ENCODE measurements around the gene SCD5.

The SCD5 gene

DNA sequence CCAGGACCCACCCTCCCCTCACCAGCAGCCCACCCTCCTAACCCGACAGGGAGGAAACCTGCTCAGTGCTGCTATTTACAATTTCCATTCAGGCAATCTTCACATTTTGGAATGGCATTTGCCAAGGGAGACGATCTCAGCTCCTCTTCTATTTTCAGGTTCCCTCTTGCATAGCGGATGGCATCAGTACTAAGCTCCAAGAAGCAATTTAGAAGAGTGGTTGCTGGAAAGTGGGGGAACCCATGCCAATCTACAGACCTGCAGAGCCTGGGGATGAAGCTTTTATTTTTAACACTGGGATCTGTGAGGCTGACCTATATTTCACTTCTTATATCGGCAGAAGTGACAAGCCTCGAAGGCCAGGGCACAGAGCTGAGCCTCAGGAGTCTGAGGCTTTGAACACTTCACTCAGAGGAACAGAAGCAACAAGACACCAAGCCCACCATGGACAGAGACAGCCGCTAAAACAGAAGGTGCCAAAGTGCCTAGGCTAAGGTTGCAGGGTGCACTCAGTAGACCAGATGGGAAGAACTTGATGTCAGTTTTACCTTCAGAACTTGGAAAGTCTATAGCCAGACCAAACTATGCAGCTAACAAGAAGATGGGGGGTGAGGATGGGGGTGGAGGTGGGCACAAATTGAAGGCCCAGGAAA is 44.0 kb downstream of the SCD5 start:
- Histone ChIP-seq H3K9ac (ENCODE audit: low read length) (no peak overlapping the region), H3K9me3 (ENCODE audit: low read length) (no peaks in the 10 kb centered on the region), H3K4me1 (ENCODE audit: insufficient read depth, low read length, severe bottlenecking) (no peaks in the 10 kb centered on the region), H3K27me3 (ENCODE audit: insufficient read depth, low read length) (no peaks in the 10 kb centered on the region), H3K27ac (ENCODE audit: low read depth, low read length, poor library complexity, severe bottlenecking) (no peak overlapping the region), H3F3A (ENCODE audit: insufficient read depth, low read length) (no peaks in the 10 kb centered on the region), H2AFZ (ENCODE audit: low read length) (no peak overlapping the region), H3K4me2 (ENCODE audit: low read length) (no peak overlapping the region), H3K36me3 (ENCODE audit: insufficient read depth, low read length) (no peaks in the 10 kb centered on the region), H3K4me3 (ENCODE audit: low read depth, low read length, poor library complexity, severe bottlenecking) (no peak overlapping the region), H3K9me2 (ENCODE audit: low read depth, low read length) (no peaks in the 10 kb centered on the region), H3K79me2 (ENCODE audit: insufficient read depth, low read length) (no peaks in the 10 kb centered on the region), H4K20me1 (ENCODE audit: insufficient read depth, low read length) (no peaks in the 10 kb centered on the region)
- no peak for TF ChIP-seq EZH2 (IDR thresholded peaks at IDR 0.05; ENCODE audit: borderline replicate concordance, low read length)
- TF ChIP-seq, protein P1, sequence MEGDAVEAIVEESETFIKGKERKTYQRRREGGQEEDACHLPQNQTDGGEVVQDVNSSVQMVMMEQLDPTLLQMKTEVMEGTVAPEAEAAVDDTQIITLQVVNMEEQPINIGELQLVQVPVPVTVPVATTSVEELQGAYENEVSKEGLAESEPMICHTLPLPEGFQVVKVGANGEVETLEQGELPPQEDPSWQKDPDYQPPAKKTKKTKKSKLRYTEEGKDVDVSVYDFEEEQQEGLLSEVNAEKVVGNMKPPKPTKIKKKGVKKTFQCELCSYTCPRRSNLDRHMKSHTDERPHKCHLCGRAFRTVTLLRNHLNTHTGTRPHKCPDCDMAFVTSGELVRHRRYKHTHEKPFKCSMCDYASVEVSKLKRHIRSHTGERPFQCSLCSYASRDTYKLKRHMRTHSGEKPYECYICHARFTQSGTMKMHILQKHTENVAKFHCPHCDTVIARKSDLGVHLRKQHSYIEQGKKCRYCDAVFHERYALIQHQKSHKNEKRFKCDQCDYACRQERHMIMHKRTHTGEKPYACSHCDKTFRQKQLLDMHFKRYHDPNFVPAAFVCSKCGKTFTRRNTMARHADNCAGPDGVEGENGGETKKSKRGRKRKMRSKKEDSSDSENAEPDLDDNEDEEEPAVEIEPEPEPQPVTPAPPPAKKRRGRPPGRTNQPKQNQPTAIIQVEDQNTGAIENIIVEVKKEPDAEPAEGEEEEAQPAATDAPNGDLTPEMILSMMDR (IDR thresholded peaks at IDR 0.05; ENCODE audit: low read length): no peak

GRCh38 chr4:82753725-82754410 is 44.7 kb downstream of the SCD5 start:
- Histone ChIP-seq H2AFZ (ENCODE audit: low read length) (no peak overlapping the region), H3K36me3 (ENCODE audit: insufficient read depth, low read length) (no peaks in the 10 kb centered on the region), H3K4me2 (ENCODE audit: low read length) (no peak overlapping the region)

DNA sequence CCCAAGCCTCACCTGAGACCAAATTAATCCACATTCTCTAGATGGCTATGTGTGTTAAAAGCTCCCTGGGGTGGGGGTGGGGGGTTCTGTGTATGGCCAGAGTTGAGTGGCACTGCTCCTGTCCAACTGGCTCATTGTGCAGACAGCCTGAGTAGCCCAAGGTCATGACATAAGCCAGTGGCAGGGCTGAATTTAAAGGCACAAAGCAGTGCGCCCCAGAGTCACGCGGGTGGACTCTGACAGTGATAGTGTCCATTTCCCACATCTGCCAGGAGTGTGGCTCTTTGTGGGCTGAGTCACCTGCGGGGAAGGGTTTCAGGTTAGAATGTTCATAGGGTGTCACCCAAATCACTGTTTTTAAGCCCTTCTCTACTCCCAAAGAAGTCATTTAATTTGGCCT is 45.4 kb downstream of the SCD5 start:
- Histone ChIP-seq H3K79me2 (ENCODE audit: insufficient read depth, low read length) (no peaks in the 10 kb centered on the region), H3K9ac (ENCODE audit: low read length) (no peak overlapping the region), H2AFZ (ENCODE audit: low read length) (no peak overlapping the region), H3K27ac (ENCODE audit: low read depth, low read length, poor library complexity, severe bottlenecking) (no peak overlapping the region), H4K20me1 (ENCODE audit: insufficient read depth, low read length) (no peaks in the 10 kb centered on the region), H3K9me2 (ENCODE audit: low read depth, low read length) (no peaks in the 10 kb centered on the region), H3F3A (ENCODE audit: insufficient read depth, low read length) (no peaks in the 10 kb centered on the region), H3K36me3 (ENCODE audit: insufficient read depth, low read length) (no peaks in the 10 kb centered on the region), H3K9me3 (ENCODE audit: low read length) (no peaks in the 10 kb centered on the region), H3K4me1 (ENCODE audit: insufficient read depth, low read length, severe bottlenecking) (no peaks in the 10 kb centered on the region), H3K4me3 (ENCODE audit: low read depth, low read length, poor library complexity, severe bottlenecking) (no peak overlapping the region), H3K4me2 (ENCODE audit: low read length) (no peak overlapping the region), H3K27me3 (ENCODE audit: insufficient read depth, low read length) (no peaks in the 10 kb centered on the region)
- TF ChIP-seq, protein P1 (IDR thresholded peaks at IDR 0.05; ENCODE audit: low read length): no peak
- TF ChIP-seq EZH2 (IDR thresholded peaks at IDR 0.05; ENCODE audit: borderline replicate concordance, low read length): no peak

More at GRCh38 chr4:82753725-82754410, 44.7 kb downstream of the SCD5 start:
- H3K4me1 ChIP-seq (ENCODE audit: insufficient read depth, low read length, severe bottlenecking): no peaks in the 10 kb centered on the region
- no peaks in the 10 kb centered on the region for H3K79me2 ChIP-seq (ENCODE audit: insufficient read depth, low read length)
- H4K20me1 ChIP-seq (ENCODE audit: insufficient read depth, low read length): no peaks in the 10 kb centered on the region
- H3F3A ChIP-seq (ENCODE audit: insufficient read depth, low read length): no peaks in the 10 kb centered on the region
- H3K27ac ChIP-seq (ENCODE audit: low read depth, low read length, poor library complexity, severe bottlenecking): no peak overlapping the region
- H3K4me3 ChIP-seq (ENCODE audit: low read depth, low read length, poor library complexity, severe bottlenecking): no peak overlapping the region
- TF ChIP-seq EZH2 (IDR thresholded peaks at IDR 0.05; ENCODE audit: borderline replicate concordance, low read length): no peak
- TF ChIP-seq, protein P1 (IDR thresholded peaks at IDR 0.05; ENCODE audit: low read length): no peak
- H3K9ac ChIP-seq (ENCODE audit: low read length): no peak overlapping the region
- no peaks in the 10 kb centered on the region for H3K27me3 ChIP-seq (ENCODE audit: insufficient read depth, low read length)
- no peaks in the 10 kb centered on the region for H3K9me2 ChIP-seq (ENCODE audit: low read depth, low read length)
- no peaks in the 10 kb centered on the region for H3K9me3 ChIP-seq (ENCODE audit: low read length)
